AG04450 (cell line): ENCODE measurements around the gene APOBEC2. TPM values are rescaled to one million over a fixed set of nuclear protein-coding genes. Genes with fewer than 3 reads are reported as not detected.
"Not testable (repeated sequence)": the region's sequence is repeated elsewhere in the genome, so short reads cannot be mapped to it uniquely, and the experiment has no call there.

Experiments used
- CTCF ChIA-PET: fragments of 300-600, 350-600 bp; formaldehyde crosslinking; extraction: SDS; loops from one replicate; lab custom pipeline; 2022; ENCODE audit warnings: antibody characterized with exemption, inconsistent platforms; lab: Charles Lee
- POLR2A ChIA-PET: fragments of 350-600 bp; formaldehyde crosslinking; extraction: SDS; loops from one replicate; lab custom pipeline; 2021; ENCODE audit warnings: antibody characterized with exemption, inconsistent platforms; lab: Yijun Ruan, JAX
- DNase-seq: peaks from one replicate; pipeline ENCODE4 v3.0.0-alpha.2; 2011; ENCODE audit warnings: low read depth, low spot score
- H3K27ac ChIP-seq: one replicate; pipeline ENCODE4 v1.5.1; 2012; ENCODE audit warnings: low read depth, low read length, control low read depth
- H3K27me3 ChIP-seq: one replicate; pipeline ENCODE4 v1.6.0; 2012; ENCODE audit warnings: low read length; ENCODE audit not compliant: control insufficient read depth, insufficient read depth
- H3K4me3 ChIP-seq: 2 replicates; pipeline ENCODE4 v1.5.1; 2011; ENCODE audit warnings: mild to moderate bottlenecking, low read depth, low read length, control low read depth
- H3K9me3 ChIP-seq: 2 replicates; pipeline ENCODE4 v1.5.1; 2012; ENCODE audit warnings: low read length; ENCODE audit not compliant: control insufficient read depth, insufficient read depth
- CTCF ChIP-seq: IDR thresholded peaks from 2 replicates; pipeline ENCODE4 v1.5.1; 2011; ENCODE audit warnings: low read depth, low read length, control low read depth, inconsistent platforms
- polyA plus RNA-seq: library from polyadenylated mRNA; depleted of rRNA; stranded (reverse); fragments of >200 nt; gene quantifications from 2 replicates; pipeline ENCODE4 v1.2.3, GENCODE V29; 2011

The APOBEC2 gene
- polyA plus RNA-seq, 1 experiment, result not detected

GRCh38 chr6:41011673-41012072, 41.3 kb upstream of the APOBEC2 start:
- TF ChIP-seq CTCF, result no peak
- CTCF ChIA-PET, result interaction anchor here (4.7 kb wide), 1 partner anchor 16 kb away, joined by 29 read pairs; no protein-coding TSS in a partner anchor
- Histone ChIP-seq H3K9me3 (no peaks in the 10 kb centered on the region), H3K27me3 (peaks cover 8% of the 10 kb centered on the region), H3K4me3 (no peak overlapping the region), H3K27ac (no peak overlapping the region)
- DNase-seq, result no peak
- POLR2A ChIA-PET, result no interaction called here

GRCh38 chr6:41013466-41014153, 39.4 kb upstream of the APOBEC2 start:
- DNase-seq, result no peak
- Histone ChIP-seq H3K27ac (no peak overlapping the region), H3K4me3 (no peak overlapping the region), H3K9me3 (no peaks in the 10 kb centered on the region), H3K27me3 (peaks cover 11% of the 10 kb centered on the region)
- no peak for TF ChIP-seq CTCF
- ChIA-PET CTCF (interaction anchor here (4.7 kb wide), 1 partner anchor 14 kb away, joined by 29 read pairs; no protein-coding TSS in a partner anchor), POLR2A (no interaction called here)

DNA sequence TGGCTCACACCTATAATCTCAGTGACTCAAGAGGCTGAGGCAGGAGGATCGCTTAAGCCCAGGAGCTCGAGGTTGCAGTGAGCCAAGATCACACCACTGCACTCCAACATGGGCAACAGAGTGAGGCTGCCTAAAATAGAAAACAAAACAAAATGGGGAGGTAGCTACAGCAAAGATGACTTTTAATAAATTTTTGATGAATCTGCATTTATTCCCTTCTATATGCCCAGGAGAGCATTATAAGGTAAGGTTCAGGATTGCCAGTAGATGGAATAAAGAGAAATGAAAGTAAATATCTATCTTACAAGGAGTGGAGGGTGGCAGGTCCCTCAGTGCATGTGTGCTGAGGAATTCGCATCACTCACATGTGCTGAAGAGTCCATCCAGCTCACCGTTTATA, 38.2 kb upstream of the APOBEC2 start:
- Histone ChIP-seq H3K27ac (no peak overlapping the region), H3K9me3 (no peaks in the 10 kb centered on the region), H3K4me3 (no peak overlapping the region), H3K27me3 (peaks cover 9% of the 10 kb centered on the region)
- no peak for DNase-seq
- CTCF ChIA-PET, result interaction anchor here (4.7 kb wide), 1 partner anchor 13 kb away, joined by 29 read pairs; no protein-coding TSS in a partner anchor
- POLR2A ChIA-PET, result no interaction called here
- no peak for TF ChIP-seq CTCF

DNA sequence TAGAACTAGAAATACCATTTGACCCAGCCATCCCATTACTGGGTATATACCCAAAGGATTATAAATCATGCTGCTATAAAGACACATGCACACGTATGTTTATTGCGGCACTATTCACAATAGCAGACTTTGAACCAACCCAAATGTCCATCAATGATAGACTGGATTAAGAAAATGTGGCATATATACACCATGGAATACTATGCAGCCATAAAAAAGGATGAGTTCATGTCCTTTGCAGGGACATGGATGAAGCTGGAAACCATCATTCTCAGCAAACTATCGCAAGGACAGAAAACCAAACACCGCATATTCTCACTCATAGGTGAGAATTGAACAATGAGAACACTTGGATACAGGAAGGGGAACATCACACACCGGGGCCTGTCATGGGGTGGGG, 37.1 kb upstream of the APOBEC2 start:
- H3K9me3 ChIP-seq, H3K27me3 ChIP-seq, DNase-seq, H3K4me3 ChIP-seq, H3K27ac ChIP-seq, POLR2A ChIA-PET: not testable (repeated sequence)
- CTCF ChIA-PET, result interaction anchor here (4.7 kb wide), 1 partner anchor 11 kb away, joined by 29 read pairs; no protein-coding TSS in a partner anchor

- CTCF ChIA-PET, result interaction anchor here (1.1 to 2.3 kb wide), 2 partner anchors 10 to 13 kb away, joined by 3 to 13 read pairs; no protein-coding TSS in a partner anchor
- POLR2A ChIA-PET, result no interaction called here
- DNase-seq, result no peak
- no peak for TF ChIP-seq CTCF
- H3K27me3 ChIP-seq, result peaks cover 5% of the 10 kb centered on the region
- H3K27ac ChIP-seq, result no peak overlapping the region
- no peak overlapping the region for H3K4me3 ChIP-seq
- no peaks in the 10 kb centered on the region for H3K9me3 ChIP-seq
These were observed 35.3 kb upstream of the APOBEC2 start for GRCh38 chr6:41017663-41018062.
